Gastroesophageal sphincter (tissue), 4 donors: ENCODE data around the gene TEX2. TPM values are rescaled to one million over a fixed set of nuclear protein-coding genes. Genes with fewer than 3 reads are reported as not detected.

Experiments used
- ATAC-seq: fragments of 150-250 bp; one replicate; pipeline ENCODE4 v1.9.1; 2016; ENCODE audit warnings: mild to moderate bottlenecking, moderate library complexity
- H3K27ac ChIP-seq, 4 donors: fragments of 200-600 bp; sonication (generic) in 3 of 4; 1 replicate in 3 of 4; 2 replicates in 1 of 4; pipeline ENCODE4 v1.5.1; 2016 to 2019
- H3K27me3 ChIP-seq: fragments of 200-600 bp; sonication (generic); one replicate; pipeline ENCODE4 v1.5.1; 2019
- H3K36me3 ChIP-seq, 2 donors: fragments of 200-600 bp; sonication (generic); one replicate each; pipeline ENCODE4 v1.5.1; 2019; ENCODE audit warnings: control low read depth in 1 of 2
- H3K4me1 ChIP-seq, 3 donors: fragments of 200-600 bp; sonication (generic); 1 replicate in 2 of 3; 2 replicates in 1 of 3; pipeline ENCODE4 v1.5.1; 2016 to 2019; ENCODE audit warnings: control low read depth in 2 of 3
- H3K4me3 ChIP-seq, 2 donors: fragments of 200-600 bp; sonication (generic); one replicate each; pipeline ENCODE4 v1.5.1; 2019; ENCODE audit warnings: mild to moderate bottlenecking in 1 of 2, moderate library complexity in 1 of 2
- H3K9me3 ChIP-seq, 3 donors: fragments of 200-600 bp; sonication (generic); one replicate each; pipeline ENCODE4 v1.5.1; 2017 to 2019; ENCODE audit warnings: control low read depth in 2 of 3
- EP300 ChIP-seq: sonication (generic); formaldehyde crosslinking; IDR thresholded peaks from one replicate; pipeline ENCODE4 v1.6.1; 2017; ENCODE audit warnings: antibody characterized with exemption, mild to moderate bottlenecking
- POLR2A ChIP-seq, 2 donors: fragments of 450-650 bp; IDR thresholded peaks; one replicate each; pipeline ENCODE4 v1.6.1; 2017; ENCODE audit warnings: antibody characterized with exemption in 2 of 2, mild to moderate bottlenecking in 2 of 2, moderate library complexity in 1 of 2
- POLR2AphosphoS5 ChIP-seq: sonication (generic); formaldehyde crosslinking; IDR thresholded peaks from one replicate; pipeline ENCODE4 v1.6.1; 2017; ENCODE audit warnings: antibody characterized with exemption
- WGBS, 2 donors: methylation state at CpG; one replicate each; pipeline ENCODE4 v1.1.5; 2018; ENCODE audit warnings: low coverage in 1 of 2; 5-methylcytosine and 5-hydroxymethylcytosine counted together
- total RNA-seq, 4 donors: library from RNA; depleted of rRNA; stranded (reverse); fragments of >200 nt; gene quantifications; one replicate each; pipeline ENCODE4 v1.1.0, GENCODE V29; 2016
- TF ChIP-seq, protein P1 (sequence below), 4 experiments: fragments of 200-600 bp in 2 of 4; fragments of 450-650 bp in 2 of 4; sonication (generic) in 1 of 4; IDR thresholded peaks; one replicate each; pipeline ENCODE4 v1.5.1; 2017 to 2019; ENCODE audit warnings: antibody characterized with exemption in 4 of 4, mild to moderate bottlenecking in 2 of 4, moderate library complexity in 2 of 4

TEX2 gene
- total RNA-seq, 4 donors from 2014 or later: 37.8 to 60.9 (median 47.0) TPM

DNA sequence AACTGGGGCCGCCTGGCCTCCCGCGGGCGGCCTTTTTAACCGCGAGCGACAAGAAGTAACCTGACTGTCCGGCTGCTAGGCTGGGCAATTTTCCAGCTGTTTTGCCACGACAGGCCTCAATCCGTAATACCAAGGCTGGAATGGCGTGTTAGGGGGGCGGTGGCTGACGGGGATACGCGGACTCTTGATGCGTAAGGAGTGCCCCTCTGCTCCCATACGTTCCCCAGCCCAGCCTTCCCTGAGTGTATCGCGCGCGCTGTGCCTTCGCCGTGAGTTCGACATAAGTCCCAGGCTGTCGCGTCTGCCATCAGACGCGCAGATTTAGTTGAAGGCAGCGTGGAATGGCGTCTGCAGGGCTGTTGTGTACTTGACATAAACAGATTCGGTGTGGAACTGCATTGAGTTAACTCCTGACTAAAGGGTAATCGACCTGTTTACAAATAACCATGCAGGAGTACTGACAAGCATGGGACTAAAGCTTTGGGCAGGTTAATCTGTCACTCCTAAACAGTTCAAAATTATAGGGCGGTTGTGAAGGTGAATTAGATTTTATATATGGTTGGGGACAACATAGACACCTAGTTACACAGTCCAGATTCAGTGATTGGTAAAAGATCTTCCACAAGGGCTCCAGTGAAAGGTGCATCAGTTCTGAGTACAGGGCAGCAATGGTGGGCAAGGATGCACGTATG is 116.5 kb downstream of the TEX2 start:
- H3K4me1 ChIP-seq: peaks cover 0 to 30% (median 6%) of the 10 kb centered on the region in 3 donors
- TF ChIP-seq POLR2AphosphoS5 (peak; percentile 1), EP300 (no peak), POLR2A (IDR thresholded peaks at IDR 0.05) (peak in 1 of 2 donors; percentile 12)
- TF ChIP-seq, protein P1, sequence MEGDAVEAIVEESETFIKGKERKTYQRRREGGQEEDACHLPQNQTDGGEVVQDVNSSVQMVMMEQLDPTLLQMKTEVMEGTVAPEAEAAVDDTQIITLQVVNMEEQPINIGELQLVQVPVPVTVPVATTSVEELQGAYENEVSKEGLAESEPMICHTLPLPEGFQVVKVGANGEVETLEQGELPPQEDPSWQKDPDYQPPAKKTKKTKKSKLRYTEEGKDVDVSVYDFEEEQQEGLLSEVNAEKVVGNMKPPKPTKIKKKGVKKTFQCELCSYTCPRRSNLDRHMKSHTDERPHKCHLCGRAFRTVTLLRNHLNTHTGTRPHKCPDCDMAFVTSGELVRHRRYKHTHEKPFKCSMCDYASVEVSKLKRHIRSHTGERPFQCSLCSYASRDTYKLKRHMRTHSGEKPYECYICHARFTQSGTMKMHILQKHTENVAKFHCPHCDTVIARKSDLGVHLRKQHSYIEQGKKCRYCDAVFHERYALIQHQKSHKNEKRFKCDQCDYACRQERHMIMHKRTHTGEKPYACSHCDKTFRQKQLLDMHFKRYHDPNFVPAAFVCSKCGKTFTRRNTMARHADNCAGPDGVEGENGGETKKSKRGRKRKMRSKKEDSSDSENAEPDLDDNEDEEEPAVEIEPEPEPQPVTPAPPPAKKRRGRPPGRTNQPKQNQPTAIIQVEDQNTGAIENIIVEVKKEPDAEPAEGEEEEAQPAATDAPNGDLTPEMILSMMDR (IDR thresholded peaks at IDR 0.05): no peak
- WGBS, 2 donors: 8 to 13% methylated on average over 4 to 6 of the region's 34 CpGs
- H3K27me3 ChIP-seq: no peaks in the 10 kb centered on the region
- peaks cover 0 to 31% of the 10 kb centered on the region in 2 donors for H3K36me3 ChIP-seq
- no peaks in the 10 kb centered on the region for H3K9me3 ChIP-seq
- H3K27ac ChIP-seq: peak overlapping the region; percentile 82 to 96 (median 90)
- ATAC-seq: peak; percentile 9
- peak overlapping the region; percentile 70 to 76 for H3K4me3 ChIP-seq

DNA sequence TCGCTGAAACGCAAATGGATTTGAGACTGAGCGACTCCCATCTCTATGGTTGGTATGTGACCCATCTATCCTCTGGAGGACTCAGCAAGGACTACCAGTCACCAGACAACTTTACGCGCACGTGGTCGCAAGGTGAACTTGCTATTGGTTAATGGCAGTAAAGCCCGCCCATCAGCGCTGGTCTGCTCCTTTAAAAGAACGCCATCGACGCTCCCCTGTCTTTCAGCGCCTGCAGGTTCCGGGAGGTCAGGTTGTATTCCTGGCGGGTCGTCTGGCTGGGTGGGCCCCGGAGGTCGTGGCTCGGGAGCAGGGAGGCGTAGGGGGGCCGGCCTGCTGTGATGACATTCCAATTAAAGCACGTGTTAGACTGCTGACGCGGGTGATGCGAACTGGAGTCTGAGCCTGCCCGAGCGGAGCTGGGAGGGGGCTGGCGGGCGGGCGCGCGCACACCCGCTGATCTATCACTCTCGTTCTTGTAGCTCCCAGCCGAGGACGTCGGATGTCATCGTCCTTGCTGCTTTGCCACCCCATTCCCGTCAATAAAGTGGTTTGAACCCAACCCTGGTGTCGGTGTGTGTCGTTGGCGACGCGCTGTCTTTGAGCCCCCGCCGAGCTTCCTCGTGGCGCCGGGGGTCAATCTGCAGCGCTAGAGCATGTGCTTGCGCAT is 117.2 kb downstream of the TEX2 start:
- Histone ChIP-seq H3K27me3 (no peaks in the 10 kb centered on the region), H3K9me3 (no peaks in the 10 kb centered on the region), H3K4me3 (peak overlapping the region; percentile 70 to 76), H3K36me3 (peaks cover 0 to 29% of the 10 kb centered on the region in 2 donors), H3K27ac (peak overlapping the region; percentile 82 to 96 (median 90)), H3K4me1 (peaks cover 0 to 30% (median 6%) of the 10 kb centered on the region in 3 donors)
- WGBS, 2 donors: 0% methylated on average over 2 to 18 of the region's 51 CpGs
- TF ChIP-seq EP300 (no peak), POLR2A (IDR thresholded peaks at IDR 0.05) (peak; percentile 98 to 99), POLR2AphosphoS5 (peak; percentile 100)
- TF ChIP-seq, protein P1 (IDR thresholded peaks at IDR 0.05): peak in 2 of 4 experiments; percentile 3 to 26
- peak; percentile 98 for ATAC-seq

DNA sequence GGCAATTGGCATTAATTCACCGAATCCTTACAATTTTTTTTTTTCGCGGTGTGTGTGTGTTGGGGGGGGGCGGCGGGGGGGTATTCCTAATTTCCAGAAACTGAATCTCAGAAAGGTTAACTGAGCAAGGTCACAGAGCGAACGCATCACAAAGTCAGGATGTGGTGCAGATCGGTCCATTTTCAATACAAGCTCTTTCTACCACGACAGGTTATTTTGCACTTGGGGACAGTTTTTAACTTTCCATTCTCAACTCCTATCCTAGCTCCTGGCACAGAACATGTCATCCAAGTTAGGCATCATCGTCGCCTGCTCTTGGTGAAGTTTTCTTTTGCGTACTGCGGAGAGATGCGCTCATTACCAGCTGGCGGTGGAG is 117.7 kb downstream of the TEX2 start:
- 0% methylated on average over 8 to 12 of the region's 15 CpGs for WGBS, 2 donors
- peaks cover 0 to 30% (median 6%) of the 10 kb centered on the region in 3 donors for H3K4me1 ChIP-seq
- ATAC-seq: peak; percentile 23
- no peaks in the 10 kb centered on the region for H3K27me3 ChIP-seq
- H3K27ac ChIP-seq: peak overlapping the region; percentile 82 to 96 (median 90)
- TF ChIP-seq, protein P1 (IDR thresholded peaks at IDR 0.05): peak in 1 of 4 experiments; percentile 30
- TF ChIP-seq POLR2AphosphoS5: no peak
- TF ChIP-seq POLR2A (IDR thresholded peaks at IDR 0.05): no peak
- H3K4me3 ChIP-seq: peak overlapping the region; percentile 70 to 76
- H3K36me3 ChIP-seq: peaks cover 0 to 24% of the 10 kb centered on the region in 2 donors
- no peaks in the 10 kb centered on the region for H3K9me3 ChIP-seq

DNA sequence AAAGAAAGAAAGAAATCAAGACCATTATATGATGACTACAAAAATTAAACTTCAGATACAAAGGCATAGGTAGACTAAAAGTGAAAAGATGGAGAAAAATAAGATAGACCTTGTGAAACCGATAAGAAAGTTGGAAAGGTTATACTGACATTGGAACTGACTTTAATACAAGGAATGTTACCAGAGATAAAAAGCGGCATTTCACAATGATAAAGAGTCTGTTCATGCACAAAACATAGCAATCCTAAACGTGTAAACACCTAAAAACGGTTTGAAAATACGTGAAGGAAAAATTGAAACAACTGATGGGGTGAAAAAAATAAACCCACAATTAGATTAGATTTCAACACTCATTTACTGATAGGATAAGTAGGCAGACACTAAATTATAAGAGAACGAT is 123.5 kb downstream of the TEX2 start:
- WGBS, 2 donors: 69 to 79% methylated on average over 4 to 6 of the region's 6 CpGs
- TF ChIP-seq POLR2A (IDR thresholded peaks at IDR 0.05) (no peak), POLR2AphosphoS5 (no peak), EP300 (no peak)
- TF ChIP-seq, protein P1 (IDR thresholded peaks at IDR 0.05): no peak
- Histone ChIP-seq H3K9me3 (no peaks in the 10 kb centered on the region), H3K27ac (no peak overlapping the region), H3K27me3 (no peaks in the 10 kb centered on the region), H3K4me1 (no peaks in the 10 kb centered on the region), H3K4me3 (no peak overlapping the region), H3K36me3 (no peaks in the 10 kb centered on the region)
- ATAC-seq: no peak
